ENCODE data around the gene MX1.

GRCh38 chr21:41428847-41429246 is 2.8 kb downstream of the MX1 start:
- TF ChIP-seq CTCF (IDR thresholded peaks at IDR 0.05): no peak
- no peak for TF ChIP-seq POLR2A (IDR thresholded peaks at IDR 0.05)
